Caco-2 (cell line): ENCODE results near the gene PAX7. TPM values are rescaled to one million over a fixed set of nuclear protein-coding genes. Genes with fewer than 3 reads are reported as not detected.

Experiments used
- BruUV-seq: library from RNA; stranded (reverse); fragments of 400-500 nt; replicated peaks from 2 replicates; lab custom pipeline; 2021; lab: Mats Ljungman, UMichigan
- CTCF ChIA-PET: fragments of 300-600 bp; sonication (Branson Sonifier 250); formaldehyde crosslinking; loops from one replicate; lab custom pipeline; 2022; ENCODE audit warnings: antibody characterized with exemption; lab: Charles Lee
- POLR2A ChIA-PET: fragments of 300-600 bp; sonication (Branson Sonifier 250); formaldehyde crosslinking; loops from one replicate; lab custom pipeline; 2022; ENCODE audit warnings: antibody characterized with exemption; lab: Charles Lee
- DNase-seq, 2 experiments: peaks; one replicate each; pipeline versions ENCODE4 v3.0.0 to v3.0.0-alpha.2; 2020 to 2022
- H3K27me3 ChIP-seq: replicated peaks from 2 replicates; pipeline ENCODE4 v1.6.0; 2011; ENCODE audit warnings: low read length; ENCODE audit not compliant: control insufficient read depth, insufficient read depth
- H3K36me3 ChIP-seq: 2 replicates; pipeline ENCODE4 v1.5.1; 2011; ENCODE audit warnings: low read length; ENCODE audit not compliant: control insufficient read depth, insufficient read depth
- H3K4me1 ChIP-seq: fragments of 250-450 bp; sonication (Bioruptor Pico); 2 replicates; pipeline ENCODE4 v1.5.1; 2020; ENCODE audit warnings: mild to moderate bottlenecking
- H3K4me3 ChIP-seq: 2 replicates; pipeline ENCODE4 v1.5.1; 2011; ENCODE audit warnings: low read depth, mild to moderate bottlenecking, control low read depth, low read length
- H3K9me3 ChIP-seq: fragments of 250-450 bp; sonication (Bioruptor Pico); 2 replicates; pipeline ENCODE4 v1.5.1; 2020; ENCODE audit warnings: mild to moderate bottlenecking, moderate library complexity
- H3K27ac Mint-ChIP-seq: one replicate; pipeline ENCODE4 v1.8.0; 2022; ENCODE audit warnings: mixed read lengths; ENCODE audit not compliant: unreplicated experiment
- H3K27me3 Mint-ChIP-seq: one replicate; pipeline ENCODE4 v1.8.0; 2022; ENCODE audit warnings: mixed read lengths; ENCODE audit not compliant: insufficient read depth, unreplicated experiment
- H3K36me3 Mint-ChIP-seq: one replicate; pipeline ENCODE4 v1.8.0; 2022; ENCODE audit warnings: mild to moderate bottlenecking, mixed read lengths; ENCODE audit not compliant: insufficient read depth, unreplicated experiment
- H3K4me1 Mint-ChIP-seq: one replicate; pipeline ENCODE4 v1.8.0; 2022; ENCODE audit warnings: low read depth, mixed read lengths; ENCODE audit not compliant: unreplicated experiment
- H3K4me3 Mint-ChIP-seq: one replicate; pipeline ENCODE4 v1.8.0; 2022; ENCODE audit warnings: mild to moderate bottlenecking, moderate library complexity, mixed read lengths; ENCODE audit not compliant: unreplicated experiment
- H3K9me3 Mint-ChIP-seq: one replicate; pipeline ENCODE4 v1.8.0; 2022; ENCODE audit warnings: mixed read lengths; ENCODE audit not compliant: unreplicated experiment
- CTCF ChIP-seq, 2 experiments: fragments of 200-600 bp in 1 of 2; IDR thresholded peaks; 1 replicate in 1 of 2; 2 replicates in 1 of 2; pipeline versions ENCODE4 v1.5.1 to v1.8.0; 2011 to 2022; ENCODE audit warnings: antibody characterized with exemption in 1 of 2, control low read depth in 1 of 2, inconsistent platforms in 1 of 2, low read depth in 1 of 2, low read length in 1 of 2, mild to moderate bottlenecking in 1 of 2, moderate library complexity in 1 of 2; ENCODE audit not compliant: insufficient read depth in 1 of 2, severe bottlenecking in 1 of 2, unreplicated experiment in 1 of 2
- intact Hi-C: fragments of 100-400 bp; cut with micrococcal nuclease; formaldehyde crosslinking; loops from one replicate; pipeline ENCODE4 v1.10.0; 2022; ENCODE audit not compliant: unreplicated experiment
- total RNA-seq: library from RNA; stranded (reverse); gene quantifications from 2 replicates; pipeline ENCODE4 v1.2.3, GENCODE V29; 2022

The PAX7 gene
- total RNA-seq, 1 experiment from 2014 or later: 0.18 TPM

GRCh38 chr1:18614069-18614735 lies 16.4 kb upstream of the PAX7 start:
- Mint-ChIP-seq H3K4me1 (peaks cover 7% of the 10 kb centered on the region), H3K36me3 (no peaks in the 10 kb centered on the region), H3K4me3 (no peak overlapping the region), H3K27ac (no peak overlapping the region), H3K27me3 (peaks cover 5% of the 10 kb centered on the region), H3K9me3 (no peaks in the 10 kb centered on the region)
- no peaks in the 10 kb centered on the region for H3K36me3 ChIP-seq
- ChIA-PET POLR2A (no interaction called here), CTCF (interaction anchor here (0.5 kb wide), 1 partner anchor 1137 kb away, joined by 4 read pairs; no protein-coding TSS in a partner anchor)
- DNase-seq: no peak
- H3K9me3 ChIP-seq: no peaks in the 10 kb centered on the region
- no peak overlapping the region for H3K4me3 ChIP-seq
- no peaks in the 10 kb centered on the region for H3K4me1 ChIP-seq
- TF ChIP-seq CTCF (IDR thresholded peaks at IDR 0.05; ENCODE audit: insufficient read depth in 1 of 2, low read depth in 1 of 2, low read length in 1 of 2, severe bottlenecking in 1 of 2, unreplicated experiment in 1 of 2): no peak
- no TSS peak for BruUV-seq
- no peaks in the 10 kb centered on the region for H3K27me3 ChIP-seq
- intact Hi-C loops: no loop called here

GRCh38 chr1:18618546-18619466 lies 11.8 kb upstream of the PAX7 start:
- POLR2A ChIA-PET: no interaction called here
- no peaks in the 10 kb centered on the region for H3K9me3 Mint-ChIP-seq
- CTCF ChIA-PET: no interaction called here
- Histone ChIP-seq H3K4me3 (no peak overlapping the region), H3K9me3 (no peaks in the 10 kb centered on the region), H3K4me1 (no peaks in the 10 kb centered on the region), H3K27me3 (no peaks in the 10 kb centered on the region), H3K36me3 (no peaks in the 10 kb centered on the region)
- DNase-seq: no peak
- H3K36me3 Mint-ChIP-seq: no peaks in the 10 kb centered on the region
- no TSS peak for BruUV-seq
- H3K27me3 Mint-ChIP-seq: peaks cover 9% of the 10 kb centered on the region
- TF ChIP-seq CTCF (IDR thresholded peaks at IDR 0.05; ENCODE audit: insufficient read depth in 1 of 2, low read depth in 1 of 2, low read length in 1 of 2, severe bottlenecking in 1 of 2, unreplicated experiment in 1 of 2): no peak
- H3K4me3 Mint-ChIP-seq: no peak overlapping the region
- peaks cover 8% of the 10 kb centered on the region for H3K4me1 Mint-ChIP-seq
- no peak overlapping the region for H3K27ac Mint-ChIP-seq
- intact Hi-C loops: no loop called here

GRCh38 chr1:18619467-18619835 lies 11.2 kb upstream of the PAX7 start:
- H3K36me3 ChIP-seq: no peaks in the 10 kb centered on the region
- no TSS peak for BruUV-seq
- no peak overlapping the region for H3K4me3 ChIP-seq
- POLR2A ChIA-PET: no interaction called here
- no peak for TF ChIP-seq CTCF (IDR thresholded peaks at IDR 0.05; ENCODE audit: insufficient read depth in 1 of 2, low read depth in 1 of 2, low read length in 1 of 2, severe bottlenecking in 1 of 2, unreplicated experiment in 1 of 2)
- no peaks in the 10 kb centered on the region for H3K9me3 ChIP-seq
- Mint-ChIP-seq H3K9me3 (no peaks in the 10 kb centered on the region), H3K27me3 (peaks cover 10% of the 10 kb centered on the region), H3K4me1 (peaks cover 8% of the 10 kb centered on the region), H3K4me3 (no peak overlapping the region), H3K27ac (no peak overlapping the region), H3K36me3 (no peaks in the 10 kb centered on the region)
- no peaks in the 10 kb centered on the region for H3K27me3 ChIP-seq
- CTCF ChIA-PET: no interaction called here
- no peaks in the 10 kb centered on the region for H3K4me1 ChIP-seq
- DNase-seq: no peak
- intact Hi-C loops: no loop called here
